ENCODE measurements around the gene ID3.
A peak's percentile ranks its signal among the peaks of the same experiment; 100 is the strongest.

Gene ID3

GRCh38 chr1:23559136-23559984 lies at the start of gene ID3:
TSS of gene ID3 (minus strand) at chr1:23559501. CDS start at chr1:23559426, 75 bp downstream.
- no peak for TF ChIP-seq CTCF (IDR thresholded peaks at IDR 0.05; ENCODE audit: extremely low read depth, insufficient read depth, missing control alignments)
- DNase-seq (ENCODE audit: low spot score), result peak; percentile 90
- in situ Hi-C loops (cut with MboI; ENCODE audit: low pct_unique_long_range_greater_than_20kb, low sequenced_read_pairs, unreplicated experiment), result no loop called here

- TF ChIP-seq CTCF (IDR thresholded peaks at IDR 0.05; ENCODE audit: extremely low read depth, insufficient read depth, missing control alignments), result no peak
- in situ Hi-C loops (cut with MboI; ENCODE audit: low pct_unique_long_range_greater_than_20kb, low sequenced_read_pairs, unreplicated experiment), result no loop called here
- DNase-seq (ENCODE audit: low spot score), result no peak
Measured at GRCh38 chr1:23607944-23608343, 48.6 kb upstream of the ID3 start.

GRCh38 chr1:23601968-23602876 lies 42.9 kb upstream of the ID3 start:
- in situ Hi-C loops (cut with MboI; ENCODE audit: low pct_unique_long_range_greater_than_20kb, low sequenced_read_pairs, unreplicated experiment), result no loop called here
- DNase-seq (ENCODE audit: low spot score), result no peak

GRCh38 chr1:23601135-23601967 lies 42.0 kb upstream of the ID3 start:
- TF ChIP-seq CTCF (IDR thresholded peaks at IDR 0.05; ENCODE audit: extremely low read depth, insufficient read depth, missing control alignments), result no peak
- in situ Hi-C loops (cut with MboI; ENCODE audit: low pct_unique_long_range_greater_than_20kb, low sequenced_read_pairs, unreplicated experiment), result no loop called here
- no peak for DNase-seq (ENCODE audit: low spot score)

More at GRCh38 chr1:23601968-23602876, 42.9 kb upstream of the ID3 start:
- TF ChIP-seq CTCF (IDR thresholded peaks at IDR 0.05; ENCODE audit: extremely low read depth, insufficient read depth, missing control alignments), result no peak

GRCh38 chr1:23600283-23600682 lies 41.0 kb upstream of the ID3 start:
- in situ Hi-C loops (cut with MboI; ENCODE audit: low pct_unique_long_range_greater_than_20kb, low sequenced_read_pairs, unreplicated experiment), result no loop called here
- no peak for TF ChIP-seq CTCF (IDR thresholded peaks at IDR 0.05; ENCODE audit: extremely low read depth, insufficient read depth, missing control alignments)
- DNase-seq (ENCODE audit: low spot score), result peak; percentile 54

- in situ Hi-C loops (cut with MboI; ENCODE audit: low pct_unique_long_range_greater_than_20kb, low sequenced_read_pairs, unreplicated experiment), result no loop called here
- no peak for DNase-seq (ENCODE audit: low spot score)
Measured at GRCh38 chr1:23599125-23599524, 39.8 kb upstream of the ID3 start.

More at GRCh38 chr1:23599125-23599524, 39.8 kb upstream of the ID3 start:
- TF ChIP-seq CTCF (IDR thresholded peaks at IDR 0.05; ENCODE audit: extremely low read depth, insufficient read depth, missing control alignments), result no peak

Data from GM13977 (cell line).